K562 (cell line): ENCODE results near the gene CEP41. TPM values are rescaled to one million over a fixed set of nuclear protein-coding genes. Genes with fewer than 3 reads are reported as not detected.
A peak's percentile ranks its signal among the peaks of the same experiment; 100 is the strongest.

Experiments
- ATAC-seq: fragments of 200-7000 bp; cut with Tn5 transposase; 3 replicates; pipeline ENCODE4 v1.9.1; 2020; ENCODE audit warnings: moderate library complexity
- BruUV-seq: library from RNA; stranded (reverse); fragments of 400-500 nt; replicated peaks from 2 replicates; lab custom pipeline; 2021; lab: Mats Ljungman, UMichigan
- CTCF ChIA-PET: fragments of 300-600 bp; formaldehyde crosslinking; extraction: SDS; loops from one replicate; lab custom pipeline; 2021; ENCODE audit warnings: low intra/inter-chr PET ratio; lab: Yijun Ruan, JAX
- POLR2A ChIA-PET: fragments of 300-600, 350-650 bp; sonication (Branson Sonifier 250); formaldehyde crosslinking; extraction: SDS; loops from one replicate; lab custom pipeline; 2021; ENCODE audit warnings: antibody characterized with exemption, inconsistent platforms; lab: Yijun Ruan, JAX
- DNase-seq, 4 experiments: peaks; one replicate each; pipeline versions ENCODE4 v3.0.0 to v3.0.0-alpha.2; 2011 to 2018; ENCODE audit warnings: low spot score in 3 of 4, mixed read lengths in 3 of 4; ENCODE audit errors: extremely low read depth in 1 of 4
- FAIRE-seq: peaks from 2 replicates; lab custom pipeline; 2011; peaks lifted over from hg19 to GRCh38; lab: Jason Lieb, UNC
- H2AFZ ChIP-seq: 2 replicates; pipeline ENCODE4 v1.6.0; 2011; ENCODE audit warnings: low read depth, low read length, control low read depth, inconsistent platforms
- H3K27ac ChIP-seq: fragments of 200-600 bp; 3 replicates; pipeline ENCODE4 v1.8.0; 2011; ENCODE audit warnings: low read depth, mild to moderate bottlenecking, control low read depth, inconsistent platforms, low read length, moderate library complexity, mixed read lengths; ENCODE audit errors: extremely low read depth
- H3K27me3 ChIP-seq, 2 experiments: fragments of 300-600 bp in 1 of 2; 2 replicates in 1 of 2; 3 replicates in 1 of 2; pipeline versions ENCODE4 v1.6.0 to v1.8.0; 2011; ENCODE audit warnings: inconsistent platforms in 2 of 2, low read length in 2 of 2, mild to moderate bottlenecking in 1 of 2, mixed read lengths in 1 of 2, moderate library complexity in 1 of 2; ENCODE audit not compliant: control insufficient read depth in 2 of 2, insufficient read depth in 2 of 2
- H3K36me3 ChIP-seq: fragments of 300-600 bp; 3 replicates; pipeline ENCODE4 v1.8.0; 2011; ENCODE audit warnings: mild to moderate bottlenecking, low read length, inconsistent platforms; ENCODE audit not compliant: control insufficient read depth, insufficient read depth
- H3K4me1 ChIP-seq, 2 experiments: fragments of 200-600 bp in 1 of 2; replicated peaks in 1 of 2; 2 replicates in 1 of 2; 3 replicates in 1 of 2; pipeline versions ENCODE4 v1.5.1 to v1.8.0; 2011; ENCODE audit warnings: inconsistent platforms in 2 of 2, low read length in 2 of 2, mild to moderate bottlenecking in 1 of 2, mixed read lengths in 1 of 2, moderate library complexity in 1 of 2; ENCODE audit not compliant: control insufficient read depth in 2 of 2, insufficient read depth in 2 of 2
- H3K4me2 ChIP-seq: 2 replicates; pipeline ENCODE4 v1.6.1; 2011; ENCODE audit warnings: low read length, control low read depth, inconsistent platforms, mixed read lengths; ENCODE audit not compliant: insufficient read depth
- H3K4me3 ChIP-seq: fragments of 200-600 bp; sonication (generic), shearing (Covaris generic); 2 replicates; pipeline ENCODE4 v1.5.1; 2016; ENCODE audit warnings: control low read depth, inconsistent platforms
- H3K79me2 ChIP-seq: fragments of 200-600 bp; 3 replicates; pipeline ENCODE4 v1.8.0; 2011; ENCODE audit warnings: low read length, inconsistent platforms; ENCODE audit not compliant: control insufficient read depth, insufficient read depth
- H3K9ac ChIP-seq, 2 experiments: 2 replicates each; pipeline versions ENCODE4 v1.6.0 to v1.6.1; 2011; ENCODE audit warnings: low read depth in 2 of 2, low read length in 2 of 2, control low read depth in 1 of 2, inconsistent platforms in 1 of 2, mild to moderate bottlenecking in 1 of 2, mixed read lengths in 1 of 2; ENCODE audit not compliant: insufficient read depth in 1 of 2
- H3K9me1 ChIP-seq: one replicate; pipeline ENCODE4 v1.6.0; 2011; ENCODE audit warnings: inconsistent platforms, mild to moderate bottlenecking, low read length, moderate library complexity; ENCODE audit not compliant: control insufficient read depth, insufficient read depth
- H3K9me3 ChIP-seq: replicated peaks from 2 replicates; pipeline ENCODE4 v1.5.1; 2011; ENCODE audit warnings: low read depth, low read length, inconsistent platforms; ENCODE audit not compliant: control insufficient read depth, insufficient read depth
- H4K20me1 ChIP-seq: replicated peaks from 2 replicates; pipeline ENCODE4 v1.6.1; 2011; ENCODE audit warnings: low read length, inconsistent platforms, mixed read lengths; ENCODE audit not compliant: control insufficient read depth, insufficient read depth
- JUN ChIP-seq, 2 experiments: sonication (generic) in 1 of 2; formaldehyde crosslinking in 1 of 2; IDR thresholded peaks; 2 replicates each; pipeline versions ENCODE4 v1.6.1 to v1.8.0; 2012 to 2022; ENCODE audit warnings: borderline replicate concordance in 2 of 2, mild to moderate bottlenecking in 2 of 2, improper control_type of control experiment in 1 of 2, low read depth in 1 of 2, low read length in 1 of 2, missing genetic modification reagents in 1 of 2
- USF2 ChIP-seq: sonication (generic); formaldehyde crosslinking; IDR thresholded peaks from 2 replicates; pipeline ENCODE4 v1.5.0; 2020; ENCODE audit warnings: missing genetic modification reagents
- ZNF143 ChIP-seq: sonication (generic); formaldehyde crosslinking; IDR thresholded peaks from 2 replicates; pipeline ENCODE4 v1.9.0; 2022; ENCODE audit warnings: mild to moderate bottlenecking, missing genetic modification reagents
- WGBS: fragments of 100-300 bp; shearing (Covaris generic); methylation state at CpG from one replicate; pipeline ENCODE4 v1.1.6; 2016; ENCODE audit warnings: low coverage, mixed read lengths; ENCODE audit not compliant: insufficient coverage; ENCODE audit errors: missing lambda C conversion rate; 5-methylcytosine and 5-hydroxymethylcytosine counted together
- in situ Hi-C: fragments of 300-500 bp; cut with MboI; formaldehyde crosslinking; loops from 4 replicates; pipeline ENCODE4 v1.15.0; 2018; ENCODE audit warnings: inconsistent platforms, mixed read lengths
- intact Hi-C: fragments of 100-400 bp; cut with micrococcal nuclease; formaldehyde crosslinking; loops from 2 replicates; pipeline ENCODE4 v1.14.2; 2022
- polyA plus RNA-seq, 8 experiments: library from polyadenylated mRNA; depleted of rRNA in 4 of 8; stranded (reverse) in 5 of 8; unstranded in 3 of 8; fragments of >200 nt; fragmentation: Nextera tagmentation in 2 of 8; fragmentation: Illumina TruSeq in 1 of 8; extraction: Ambion mirVana in 2 of 8; extraction: Trizol in 1 of 8; gene quantifications; 2 replicates each; pipeline versions ENCODE4 v1.2.1 to v1.2.3, GENCODE V29; 2011 to 2014; ENCODE audit warnings: inconsistent platforms in 1 of 8, missing spikeins in 1 of 8
- total RNA-seq, 7 experiments: library from RNA; depleted of rRNA in 6 of 7; stranded (reverse); fragments of >200 nt in 6 of 7; fragmentation: Illumina TruSeq in 2 of 7; extraction: Trizol in 2 of 7; gene quantifications; 2 replicates each; pipeline versions ENCODE4 v1.2.1 to v1.2.3, GENCODE V29; 2011 to 2021; ENCODE audit warnings: low replicate concordance in 1 of 7
- TF ChIP-seq, protein P1 (sequence below): fragments of 250-450 bp; sonication (Bioruptor Pico); IDR thresholded peaks from 2 replicates; pipeline ENCODE4 v1.5.0; 2021; ENCODE audit warnings: mild to moderate bottlenecking, moderate library complexity

The CEP41 gene
- total and polyA plus RNA-seq, 9 of the 15 experiments (the other 6 are each of a cell fraction or from before 2014, with no cell fraction given) = 1.5 to 15.5 (median 6.4) TPM

DNA sequence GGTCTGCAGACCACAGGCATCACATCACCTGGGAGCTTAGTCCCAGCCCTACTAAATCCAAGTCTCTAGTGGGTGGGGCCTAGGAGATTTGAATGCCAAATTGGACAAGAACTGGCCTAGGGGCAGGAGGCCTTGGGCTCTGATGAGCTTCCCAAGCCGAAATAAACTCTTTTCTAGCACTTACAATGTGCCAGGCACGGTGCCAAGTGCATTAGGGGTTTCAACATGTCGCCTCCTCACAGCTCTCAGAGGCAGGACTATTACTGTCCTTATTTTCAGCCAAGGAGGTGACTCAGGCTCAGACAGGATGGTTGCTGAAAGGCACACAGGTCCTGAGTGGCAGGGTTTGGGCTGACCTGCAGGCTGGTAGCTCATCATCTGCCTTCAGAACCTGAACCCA, 69.8 kb downstream of the CEP41 start:
- ChIA-PET CTCF (no interaction called here), POLR2A (interaction anchor here (0.6 to 1.6 kb wide), 2 partner anchors 10 to 351 kb away, joined by 3 read pairs; partner anchors contain the start of gene CPA1)
- Histone ChIP-seq H3K27ac (no peak overlapping the region), H3K9ac (no peak overlapping the region), H3K4me1 (peaks cover 9 to 11% of the 10 kb centered on the region in 2 experiments), H3K4me2 (no peak overlapping the region), H3K79me2 (no peaks in the 10 kb centered on the region), H3K27me3 (peaks cover 0 to 4% of the 10 kb centered on the region in 2 experiments; a peak in 1 of 5 replicates), H3K9me3 (0 out of 2 replicates have a peak, but pooled peaks cover under 1% of the 10 kb centered on the region), H3K9me1 (no peaks in the 10 kb centered on the region), H3K4me3 (no peak overlapping the region), H3K36me3 (no peaks in the 10 kb centered on the region), H2AFZ (no peak overlapping the region), H4K20me1 (no peaks in the 10 kb centered on the region)
- no peak for ATAC-seq
- TF ChIP-seq ZNF143 (CRISPR knock-in tag) (peak; percentile 22; the same call in 1 of the 2 replicates), JUN (IDR thresholded peaks at IDR 0.05; ENCODE audit: borderline replicate concordance, low read depth, low read length) (no peak), JUN (CRISPR knock-in tag; IDR thresholded peaks at IDR 0.05; ENCODE audit: borderline replicate concordance) (0 out of 2 replicates have a peak, but pooled peaks have one; percentile 30), USF2 (no peak)
- TF ChIP-seq, protein P1, sequence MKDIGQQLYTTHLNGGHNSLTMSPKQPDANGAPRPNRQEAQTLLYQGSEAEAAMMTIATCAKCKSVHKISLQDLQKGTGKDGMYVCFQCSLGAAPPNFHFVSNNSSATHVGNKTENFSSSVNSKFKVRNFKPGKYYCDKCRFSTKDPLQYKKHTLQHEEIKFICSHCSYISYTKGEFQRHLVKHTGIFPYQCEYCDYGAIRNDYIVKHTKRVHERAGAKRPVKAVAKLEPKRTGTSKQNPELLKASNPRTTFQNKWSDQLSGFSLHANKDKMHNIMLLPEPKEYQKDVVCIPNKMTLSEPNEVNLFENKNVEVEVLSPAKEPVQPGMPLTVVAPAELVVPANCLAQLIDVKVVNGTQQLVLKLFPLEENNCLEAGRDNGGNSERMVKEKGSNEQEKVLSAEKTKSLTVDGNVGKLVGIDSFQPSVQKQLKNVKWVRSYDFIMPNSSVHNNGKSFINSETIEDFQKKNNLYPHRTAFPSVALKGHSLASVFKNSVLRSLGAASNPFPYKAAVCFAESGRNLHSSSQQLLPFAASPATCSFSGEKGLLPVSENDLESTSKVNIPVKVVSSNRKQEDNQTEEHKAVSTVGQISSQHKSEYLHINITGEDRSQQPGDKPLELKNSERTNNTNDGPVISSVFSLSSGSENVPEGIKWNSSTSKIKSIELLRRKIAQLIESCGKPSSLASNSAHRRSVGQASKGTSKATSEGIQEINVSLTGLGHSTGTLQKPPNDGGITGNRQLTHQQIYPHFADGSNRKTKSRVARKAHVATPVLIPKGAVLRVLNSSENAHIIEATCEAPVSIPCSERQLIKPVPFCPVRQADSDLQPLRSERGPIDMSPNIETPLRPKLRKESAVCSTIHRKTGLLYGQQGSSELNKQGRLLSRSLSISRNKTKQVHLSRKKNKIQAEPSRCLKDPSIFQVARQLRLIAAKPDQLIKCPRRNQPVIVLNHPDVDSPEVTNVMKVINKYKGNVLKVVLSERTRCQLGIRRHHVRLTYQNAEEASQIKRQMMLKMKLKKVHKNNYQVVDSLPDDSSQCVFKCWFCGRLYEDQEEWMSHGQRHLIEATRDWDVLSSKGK (CRISPR knock-in tag) = no peak
- no TSS peak for BruUV-seq
- intact Hi-C loops = no loop called here
- WGBS = 17% methylated on average over 3 of the region's 3 CpGs
- no peak for DNase-seq
- in situ Hi-C loops = no loop called here
- no peak for FAIRE-seq
